Measurements from ENCODE around the gene PGLYRP3.

GRCh38 chr1:153340356-153340755 is 27.6 kb upstream of the PGLYRP3 start:
- TF ChIP-seq EZH2 (IDR thresholded peaks at IDR 0.05; ENCODE audit: borderline replicate concordance): no peak
- no peak for TF ChIP-seq CTCF (IDR thresholded peaks at IDR 0.05; ENCODE audit: poor library complexity)
- TF ChIP-seq EZH2phosphoT487 (IDR thresholded peaks at IDR 0.05; ENCODE audit: low read depth, severe bottlenecking, unreplicated experiment): no peak
